Upper lobe of right lung (tissue), 1 donor: ENCODE data around the gene CDK10. TPM values are rescaled to one million over a fixed set of nuclear protein-coding genes. Genes with fewer than 3 reads are reported as not detected.
A peak's percentile ranks its signal among the peaks of the same experiment; 100 is the strongest.
"Not testable (repeated sequence)": the region's sequence is repeated elsewhere in the genome, so short reads cannot be mapped to it uniquely, and the experiment has no call there.

Experiments used
- ATAC-seq: fragments of 200-7000 bp; cut with Tn5 transposase; one replicate; pipeline ENCODE4 v1.9.1; 2020; ENCODE audit warnings: mild to moderate bottlenecking, moderate library complexity
- DNase-seq: peaks from one replicate; pipeline ENCODE4 v3.0.0-alpha.2; 2020
- H3K27ac ChIP-seq: fragments of 200-600 bp; one replicate; pipeline ENCODE4 v1.8.0; 2022
- H3K27me3 ChIP-seq: fragments of 200-600 bp; one replicate; pipeline ENCODE4 v1.8.0; 2022; ENCODE audit warnings: mild to moderate bottlenecking
- H3K36me3 ChIP-seq: fragments of 200-600 bp; one replicate; pipeline ENCODE4 v1.8.0; 2022
- H3K4me1 ChIP-seq: fragments of 200-600 bp; one replicate; pipeline ENCODE4 v1.8.0; 2022
- H3K4me3 ChIP-seq: fragments of 200-600 bp; one replicate; pipeline ENCODE4 v1.8.0; 2022; ENCODE audit warnings: mild to moderate bottlenecking
- H3K9me3 ChIP-seq: fragments of 200-600 bp; one replicate; pipeline ENCODE4 v1.8.0; 2022
- intact Hi-C: fragments of 100-400 bp; cut with DNase I; formaldehyde crosslinking; loops from one replicate; pipeline ENCODE4 v1.11.0; 2022
- total RNA-seq: library from RNA; stranded (reverse); fragmentation: NEBNext Ultra II Directional; extraction: Animal tissue kit (Norgen Biotek cat#: 25700); gene quantifications from one replicate; pipeline ENCODE4 v1.2.1, GENCODE V29; 2021
- TF ChIP-seq, protein P1 (sequence below): fragments of 200-600 bp; IDR thresholded peaks from one replicate; pipeline ENCODE4 v1.8.0; 2022; ENCODE audit warnings: antibody characterized with exemption
- donor health status: DM: no; HTN: yes; CAD: no; lungs with severe emphysema.

The CDK10 gene
- total RNA-seq, 1 donor from 2014 or later, result 81.5 TPM

DNA sequence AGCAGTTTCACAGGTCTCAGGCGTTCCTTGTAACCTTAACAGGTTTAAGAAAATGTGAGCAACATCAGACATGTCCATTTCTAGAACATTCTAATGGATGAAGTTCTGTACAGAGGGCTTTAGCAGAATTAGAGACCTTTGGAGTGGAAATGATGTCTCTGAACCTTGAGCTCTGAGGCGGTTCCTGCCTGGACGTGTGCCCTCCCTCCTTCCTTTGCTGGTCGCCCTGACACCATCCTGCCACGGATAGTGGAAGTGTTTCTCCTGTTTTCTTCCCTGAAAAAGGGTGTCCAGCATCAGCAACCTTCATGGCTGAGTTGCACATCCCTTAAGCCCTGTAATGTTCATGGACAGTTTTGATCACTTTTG lies 17.7 kb upstream of the CDK10 start:
- ATAC-seq (peak; percentile 20), DNase-seq (no peak)
- H3K27me3 ChIP-seq, result no peaks in the 10 kb centered on the region
- peak overlapping the region; percentile 9 for H3K4me3 ChIP-seq
- intact Hi-C loops, result no loop called here
- TF ChIP-seq, protein P1, sequence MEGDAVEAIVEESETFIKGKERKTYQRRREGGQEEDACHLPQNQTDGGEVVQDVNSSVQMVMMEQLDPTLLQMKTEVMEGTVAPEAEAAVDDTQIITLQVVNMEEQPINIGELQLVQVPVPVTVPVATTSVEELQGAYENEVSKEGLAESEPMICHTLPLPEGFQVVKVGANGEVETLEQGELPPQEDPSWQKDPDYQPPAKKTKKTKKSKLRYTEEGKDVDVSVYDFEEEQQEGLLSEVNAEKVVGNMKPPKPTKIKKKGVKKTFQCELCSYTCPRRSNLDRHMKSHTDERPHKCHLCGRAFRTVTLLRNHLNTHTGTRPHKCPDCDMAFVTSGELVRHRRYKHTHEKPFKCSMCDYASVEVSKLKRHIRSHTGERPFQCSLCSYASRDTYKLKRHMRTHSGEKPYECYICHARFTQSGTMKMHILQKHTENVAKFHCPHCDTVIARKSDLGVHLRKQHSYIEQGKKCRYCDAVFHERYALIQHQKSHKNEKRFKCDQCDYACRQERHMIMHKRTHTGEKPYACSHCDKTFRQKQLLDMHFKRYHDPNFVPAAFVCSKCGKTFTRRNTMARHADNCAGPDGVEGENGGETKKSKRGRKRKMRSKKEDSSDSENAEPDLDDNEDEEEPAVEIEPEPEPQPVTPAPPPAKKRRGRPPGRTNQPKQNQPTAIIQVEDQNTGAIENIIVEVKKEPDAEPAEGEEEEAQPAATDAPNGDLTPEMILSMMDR, result no peak
- peak overlapping the region; percentile 61 for H3K27ac ChIP-seq
- H3K36me3 ChIP-seq, result no peaks in the 10 kb centered on the region
- H3K9me3 ChIP-seq, result no peaks in the 10 kb centered on the region
- peaks cover 4% of the 10 kb centered on the region for H3K4me1 ChIP-seq

DNA sequence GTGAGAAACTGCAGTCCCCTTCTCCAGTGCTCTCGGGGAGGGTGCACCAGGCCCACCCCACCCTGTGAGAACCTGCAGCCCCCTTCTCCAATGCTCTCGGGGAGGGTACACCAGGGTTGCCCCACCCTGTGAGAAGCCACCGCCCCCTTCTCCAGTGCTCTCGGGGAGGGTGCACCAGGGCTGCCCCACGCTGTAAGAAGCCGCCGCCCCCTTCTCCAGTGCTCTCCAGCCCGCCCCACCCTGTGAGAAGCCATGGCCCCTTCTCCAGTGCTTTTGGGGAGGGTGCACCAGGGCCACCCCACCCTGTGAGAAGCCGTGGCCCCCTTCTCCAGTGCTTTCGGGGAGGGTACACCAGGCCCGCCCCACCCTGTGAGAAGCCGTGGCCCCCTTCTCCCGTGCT lies 16.7 kb upstream of the CDK10 start:
- ATAC-seq (no peak), DNase-seq (no peak)
- Histone ChIP-seq H3K27me3 (no peaks in the 10 kb centered on the region), H3K36me3 (no peaks in the 10 kb centered on the region), H3K4me3 (no peak overlapping the region), H3K27ac (no peak overlapping the region), H3K9me3 (no peaks in the 10 kb centered on the region), H3K4me1 (peaks cover 4% of the 10 kb centered on the region)
- intact Hi-C loops, result no loop called here
- TF ChIP-seq, protein P1, result no peak

DNA sequence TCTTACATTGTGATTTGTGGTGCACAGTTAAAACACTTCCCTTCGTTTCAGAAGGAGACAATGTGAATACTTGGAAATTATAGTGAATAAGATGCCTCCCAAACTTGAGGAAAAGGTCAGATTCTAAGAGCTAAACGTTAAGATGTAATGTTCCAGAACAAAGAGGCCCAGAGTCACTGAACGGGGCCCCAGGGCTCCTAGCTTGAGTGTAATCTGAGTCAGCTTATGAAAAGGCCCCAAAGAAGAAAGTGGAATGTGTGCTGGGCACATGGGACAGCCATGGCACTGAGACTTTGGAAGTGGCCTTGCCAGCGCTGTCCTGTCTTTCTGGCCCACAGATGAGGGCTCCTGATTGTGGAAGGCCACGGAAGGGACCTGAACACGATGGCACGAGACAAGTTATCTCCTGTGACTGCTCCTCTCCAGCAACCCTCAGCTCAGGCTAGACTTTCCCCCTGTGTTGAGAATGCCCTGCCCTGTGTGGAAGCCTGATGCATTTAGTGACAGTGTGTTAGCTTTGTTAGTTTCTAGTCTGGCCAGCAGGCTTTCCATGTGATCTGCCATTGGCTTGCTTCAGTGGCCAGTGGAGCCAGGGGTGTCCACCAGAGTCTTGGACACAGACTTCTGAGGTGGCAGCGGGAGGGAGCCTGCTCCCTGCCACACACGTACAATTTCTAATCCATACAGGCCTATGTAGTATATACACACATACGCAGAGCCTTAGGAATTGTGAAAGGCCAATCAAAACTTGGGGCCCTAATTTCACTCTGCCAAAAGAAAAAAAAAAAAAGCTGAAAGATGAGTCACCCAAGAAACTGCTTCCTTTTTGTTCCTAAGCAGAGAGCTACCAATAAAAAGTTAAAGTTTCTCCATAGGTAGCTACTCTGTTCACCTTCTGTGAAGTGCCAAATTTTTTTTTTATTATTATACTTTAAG lies 15.7 kb upstream of the CDK10 start:
- no peaks in the 10 kb centered on the region for H3K36me3 ChIP-seq
- DNase-seq, result no peak
- peaks cover 4% of the 10 kb centered on the region for H3K4me1 ChIP-seq
- intact Hi-C loops, result no loop called here
- H3K27ac ChIP-seq, result no peak overlapping the region
- no peak for ATAC-seq
- H3K27me3 ChIP-seq, result no peaks in the 10 kb centered on the region
- TF ChIP-seq, protein P1, result no peak
- no peaks in the 10 kb centered on the region for H3K9me3 ChIP-seq
- H3K4me3 ChIP-seq, result no peak overlapping the region

DNA sequence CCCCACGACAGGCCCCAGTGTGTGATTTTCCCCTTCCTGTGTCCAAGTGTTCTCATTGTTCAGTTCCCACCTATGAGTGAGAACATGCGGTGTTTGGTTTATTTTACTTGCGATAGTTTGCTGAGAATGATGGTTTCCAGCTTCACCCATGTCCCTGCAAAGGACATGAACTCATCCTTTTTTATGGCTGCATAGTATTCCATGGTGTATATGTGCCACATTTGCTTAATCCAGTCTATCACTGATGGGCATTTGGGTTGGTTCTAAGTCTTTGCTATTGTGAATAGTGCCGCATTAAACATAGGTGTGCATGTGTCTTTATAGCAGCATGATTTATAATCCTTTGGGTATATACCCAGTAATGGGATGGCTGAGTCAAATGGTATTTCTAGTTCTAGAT lies 14.9 kb upstream of the CDK10 start:
- H3K36me3 ChIP-seq, H3K4me3 ChIP-seq, ATAC-seq, H3K27ac ChIP-seq, H3K4me1 ChIP-seq, H3K27me3 ChIP-seq, H3K9me3 ChIP-seq, intact Hi-C loops, DNase-seq: not testable (repeated sequence)

DNA sequence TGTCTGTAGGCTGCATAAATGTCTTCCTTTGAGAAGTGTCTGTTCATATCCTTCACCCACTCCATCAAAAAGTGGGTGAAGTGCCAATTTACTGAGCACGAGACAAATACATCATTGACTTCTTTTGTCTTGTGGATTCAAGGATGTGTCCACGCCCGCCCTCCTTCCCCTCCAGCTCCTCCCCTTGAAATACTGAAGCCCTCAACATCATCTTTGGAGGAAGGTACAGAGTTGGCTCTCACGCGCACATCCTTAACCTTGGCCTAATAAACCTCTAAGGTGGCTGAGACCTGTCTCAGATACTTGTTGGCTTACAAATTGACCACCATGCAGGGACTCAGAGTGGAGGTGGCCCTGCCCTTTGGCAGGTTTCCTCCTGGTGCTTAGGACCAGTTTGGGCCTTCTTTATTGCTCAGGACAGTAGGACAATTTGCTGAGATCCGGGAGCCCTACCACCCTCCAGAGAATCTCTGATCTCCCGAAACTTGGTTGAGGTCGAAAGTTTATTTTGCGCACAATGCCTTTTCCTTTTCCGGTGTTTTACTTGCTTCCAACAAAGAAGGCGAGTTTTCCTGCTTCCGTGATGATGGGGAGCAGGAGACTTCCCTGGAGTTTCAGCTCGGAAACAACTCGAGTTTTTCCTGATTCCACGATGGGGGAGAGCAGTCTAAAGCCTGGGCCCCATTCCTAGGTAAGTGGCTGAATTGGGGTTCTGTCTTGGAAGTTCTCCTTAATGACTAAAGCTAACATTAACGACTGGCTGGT lies 14.1 kb upstream of the CDK10 start:
- H3K36me3 ChIP-seq, result no peaks in the 10 kb centered on the region
- no peaks in the 10 kb centered on the region for H3K27me3 ChIP-seq
- TF ChIP-seq, protein P1, result no peak
- peaks cover 4% of the 10 kb centered on the region for H3K4me1 ChIP-seq
- no peaks in the 10 kb centered on the region for H3K9me3 ChIP-seq
- intact Hi-C loops, result no loop called here
- DNase-seq (no peak), ATAC-seq (no peak)
- H3K27ac ChIP-seq, result peak overlapping the region; percentile 6
- H3K4me3 ChIP-seq, result no peak overlapping the region

DNA sequence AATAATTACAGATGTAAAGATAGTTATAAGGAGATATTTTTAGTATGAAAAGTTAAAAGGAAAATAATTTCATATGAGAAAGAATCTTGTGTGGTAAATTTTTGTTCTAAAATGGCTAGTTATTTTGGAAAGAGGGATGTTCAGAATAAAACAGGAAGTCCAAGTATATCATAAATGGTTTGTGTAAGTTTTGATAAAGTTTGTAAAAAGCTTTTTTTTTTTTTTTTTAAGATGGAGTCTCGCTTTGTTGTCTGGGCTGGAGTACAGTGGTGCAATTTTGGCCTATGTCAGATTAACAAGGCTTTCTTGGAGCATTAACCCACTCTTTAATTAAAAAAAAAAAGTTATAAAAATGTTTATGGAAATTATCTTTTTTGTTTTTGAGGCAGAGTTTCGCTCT lies 8.2 kb upstream of the CDK10 start:
- H3K4me1 ChIP-seq, result no peaks in the 10 kb centered on the region
- DNase-seq (no peak), ATAC-seq (no peak)
- H3K9me3 ChIP-seq, result no peaks in the 10 kb centered on the region
- TF ChIP-seq, protein P1, result no peak
- H3K4me3 ChIP-seq, result no peak overlapping the region
- no peak overlapping the region for H3K27ac ChIP-seq
- intact Hi-C loops, result no loop called here
- no peaks in the 10 kb centered on the region for H3K27me3 ChIP-seq
- no peaks in the 10 kb centered on the region for H3K36me3 ChIP-seq
